ENCODE data around the gene COL23A1.
"Not testable (repeated sequence)": the region's sequence is repeated elsewhere in the genome, so short reads cannot be mapped to it uniquely, and the experiment has no call there.

COL23A1 gene

DNA sequence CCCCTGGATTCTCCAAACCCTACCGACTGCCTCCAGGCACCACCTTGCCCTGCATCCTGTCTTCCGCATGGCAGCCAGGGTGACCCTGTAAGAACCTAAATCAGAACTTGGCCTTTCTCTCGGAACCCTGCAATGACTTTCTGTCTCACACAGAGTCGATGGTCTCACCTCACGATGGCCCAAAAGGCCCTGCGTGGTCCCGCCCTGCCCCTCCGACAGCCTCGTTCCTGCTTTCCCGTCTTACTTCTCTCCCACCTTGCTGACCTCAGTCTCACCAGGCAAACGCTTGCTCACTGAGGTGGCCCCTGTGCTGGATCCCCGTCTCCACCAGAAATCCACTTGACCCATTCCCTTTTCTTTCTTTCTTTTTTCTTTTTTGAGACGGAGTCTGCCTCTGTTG lies 214.8 kb downstream of the COL23A1 start:
- DNase-seq (ENCODE audit: low spot score) = no peak
- TF ChIP-seq, protein P1, sequence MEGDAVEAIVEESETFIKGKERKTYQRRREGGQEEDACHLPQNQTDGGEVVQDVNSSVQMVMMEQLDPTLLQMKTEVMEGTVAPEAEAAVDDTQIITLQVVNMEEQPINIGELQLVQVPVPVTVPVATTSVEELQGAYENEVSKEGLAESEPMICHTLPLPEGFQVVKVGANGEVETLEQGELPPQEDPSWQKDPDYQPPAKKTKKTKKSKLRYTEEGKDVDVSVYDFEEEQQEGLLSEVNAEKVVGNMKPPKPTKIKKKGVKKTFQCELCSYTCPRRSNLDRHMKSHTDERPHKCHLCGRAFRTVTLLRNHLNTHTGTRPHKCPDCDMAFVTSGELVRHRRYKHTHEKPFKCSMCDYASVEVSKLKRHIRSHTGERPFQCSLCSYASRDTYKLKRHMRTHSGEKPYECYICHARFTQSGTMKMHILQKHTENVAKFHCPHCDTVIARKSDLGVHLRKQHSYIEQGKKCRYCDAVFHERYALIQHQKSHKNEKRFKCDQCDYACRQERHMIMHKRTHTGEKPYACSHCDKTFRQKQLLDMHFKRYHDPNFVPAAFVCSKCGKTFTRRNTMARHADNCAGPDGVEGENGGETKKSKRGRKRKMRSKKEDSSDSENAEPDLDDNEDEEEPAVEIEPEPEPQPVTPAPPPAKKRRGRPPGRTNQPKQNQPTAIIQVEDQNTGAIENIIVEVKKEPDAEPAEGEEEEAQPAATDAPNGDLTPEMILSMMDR (IDR thresholded peaks at IDR 0.05; ENCODE audit: extremely low read depth, insufficient read depth, missing control alignments) = no peak
- in situ Hi-C loops (cut with MboI; ENCODE audit: low pct_unique_long_range_greater_than_20kb, low sequenced_read_pairs, unreplicated experiment) = no loop called here

DNA sequence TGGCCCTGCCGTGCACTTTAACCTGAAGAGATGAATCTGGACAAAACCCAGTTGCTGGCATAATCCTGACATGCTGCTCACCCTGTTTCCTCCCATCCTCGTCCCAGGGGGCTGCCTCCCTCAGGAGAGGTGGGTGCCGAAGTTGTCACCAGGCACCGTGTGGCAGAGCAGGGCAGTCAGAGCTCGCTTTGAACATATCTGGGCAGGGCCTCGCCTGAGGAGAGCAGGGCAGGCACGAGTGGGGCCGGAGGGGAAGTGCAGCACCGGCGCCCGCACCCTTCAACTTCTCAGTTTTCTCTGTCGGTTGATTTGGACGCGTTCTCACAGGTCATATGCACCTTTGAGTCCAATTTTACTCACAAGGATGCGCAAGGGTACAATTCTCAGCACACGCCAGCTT lies 216.5 kb downstream of the COL23A1 start:
- TF ChIP-seq, protein P1 (IDR thresholded peaks at IDR 0.05; ENCODE audit: extremely low read depth, insufficient read depth, missing control alignments) = no peak
- no peak for DNase-seq (ENCODE audit: low spot score)
- in situ Hi-C loops (cut with MboI; ENCODE audit: low pct_unique_long_range_greater_than_20kb, low sequenced_read_pairs, unreplicated experiment) = no loop called here

DNA sequence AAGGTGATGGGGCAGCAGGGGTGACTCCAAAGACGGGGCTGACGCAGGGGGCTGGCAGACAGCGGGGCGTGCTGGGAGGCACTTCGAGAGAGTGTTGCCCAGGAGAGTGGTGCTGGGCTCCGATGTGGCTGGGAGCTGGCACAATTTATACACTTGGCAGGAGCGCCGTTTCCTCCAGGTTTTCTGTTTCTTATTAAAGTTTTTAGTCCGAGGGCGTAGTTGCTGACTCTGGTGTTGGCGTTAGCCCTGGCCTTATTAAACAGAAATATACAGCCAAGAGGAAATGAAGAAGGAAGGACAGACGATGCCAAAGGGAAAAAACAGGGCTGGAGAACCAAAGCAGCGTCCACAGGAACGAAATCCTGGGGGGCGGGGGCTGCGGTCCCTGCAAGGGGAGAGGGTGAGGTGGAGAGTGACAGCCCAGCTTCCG lies 218.0 kb downstream of the COL23A1 start:
- TF ChIP-seq, protein P1 (IDR thresholded peaks at IDR 0.05; ENCODE audit: extremely low read depth, insufficient read depth, missing control alignments) = no peak
- DNase-seq (ENCODE audit: low spot score) = no peak
- in situ Hi-C loops (cut with MboI; ENCODE audit: low pct_unique_long_range_greater_than_20kb, low sequenced_read_pairs, unreplicated experiment) = no loop called here

DNA sequence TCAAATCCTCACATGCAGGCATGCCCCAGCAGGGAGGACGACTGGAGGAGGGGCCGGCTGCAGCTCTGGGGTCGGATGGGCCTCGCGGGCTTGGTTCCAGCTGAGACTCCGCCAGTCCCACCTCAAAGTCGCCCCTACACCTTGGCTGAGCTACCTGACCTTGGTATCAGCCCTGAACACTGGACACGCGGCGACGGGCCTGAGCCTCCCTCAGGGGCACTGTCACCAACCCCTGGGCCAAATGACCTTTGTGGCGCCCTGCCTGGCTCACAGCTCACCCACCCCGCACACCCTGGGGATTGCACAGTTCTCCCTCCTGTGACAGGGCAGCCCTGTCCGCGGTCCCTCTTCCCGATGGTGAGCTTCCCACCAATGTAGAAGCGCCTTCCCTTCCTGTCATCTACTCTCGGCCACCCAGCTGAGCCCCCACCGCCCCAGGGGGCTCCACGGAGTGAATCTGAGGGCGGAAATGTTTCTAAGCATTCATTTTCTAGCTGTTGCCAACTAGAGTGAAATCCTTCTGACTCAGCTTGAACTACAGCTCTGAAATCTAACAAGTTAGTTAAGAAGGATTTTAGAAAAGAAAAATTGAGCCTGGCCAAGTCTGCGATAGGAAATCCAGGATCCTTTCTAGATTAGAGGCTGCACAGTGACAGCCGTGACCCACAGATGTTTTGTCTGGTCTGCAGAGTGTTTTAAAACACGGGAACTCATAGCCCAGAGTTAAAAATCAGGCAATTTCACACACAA lies 218.7 kb downstream of the COL23A1 start:
- TF ChIP-seq, protein P1 (IDR thresholded peaks at IDR 0.05; ENCODE audit: extremely low read depth, insufficient read depth, missing control alignments) = no peak
- in situ Hi-C loops (cut with MboI; ENCODE audit: low pct_unique_long_range_greater_than_20kb, low sequenced_read_pairs, unreplicated experiment) = no loop called here
- DNase-seq (ENCODE audit: low spot score) = no peak

DNA sequence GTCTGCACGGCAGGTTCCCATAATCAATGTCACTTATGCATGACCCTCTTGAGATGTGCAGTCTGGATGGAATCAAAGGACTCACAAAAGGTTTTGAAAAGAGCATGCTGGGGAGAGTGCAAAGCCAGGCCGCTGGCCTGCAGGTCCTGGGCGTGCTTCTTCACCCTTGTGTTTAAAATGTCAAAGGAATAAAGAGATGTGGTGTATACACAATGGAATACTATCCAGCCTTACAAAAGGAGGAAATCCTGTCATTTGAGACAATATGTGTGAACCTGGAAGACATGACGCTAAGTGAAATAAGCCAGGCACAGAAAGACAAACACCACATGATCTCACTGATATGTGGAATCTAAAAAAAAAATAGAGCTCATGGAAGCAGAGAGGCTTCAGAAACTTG lies 220.1 kb downstream of the COL23A1 start:
- in situ Hi-C loops (cut with MboI; ENCODE audit: low pct_unique_long_range_greater_than_20kb, low sequenced_read_pairs, unreplicated experiment) = no loop called here
- TF ChIP-seq, protein P1 (IDR thresholded peaks at IDR 0.05; ENCODE audit: extremely low read depth, insufficient read depth, missing control alignments) = no peak
- no peak for DNase-seq (ENCODE audit: low spot score)

DNA sequence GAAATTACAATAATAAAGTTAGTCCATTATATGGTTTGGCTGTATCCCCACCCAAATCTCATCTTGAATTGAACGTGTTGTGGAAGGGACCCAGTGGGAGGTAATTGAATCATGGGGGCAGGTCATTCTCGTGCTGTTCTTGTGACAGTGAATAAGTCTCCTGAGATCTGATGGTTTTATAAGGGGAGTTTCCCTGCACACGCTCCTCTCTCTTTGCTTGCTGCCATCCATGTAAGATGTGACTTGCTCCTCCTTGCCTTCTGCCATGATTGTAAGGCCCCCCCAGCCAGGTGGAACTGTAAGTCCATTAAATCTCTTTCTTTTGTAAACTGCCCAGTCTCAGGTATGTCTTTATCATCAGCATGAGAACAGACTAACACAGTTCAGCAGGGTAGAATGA lies 220.7 kb downstream of the COL23A1 start:
- in situ Hi-C loops (cut with MboI; ENCODE audit: low pct_unique_long_range_greater_than_20kb, low sequenced_read_pairs, unreplicated experiment); DNase-seq (ENCODE audit: low spot score): not testable (repeated sequence)

DNA sequence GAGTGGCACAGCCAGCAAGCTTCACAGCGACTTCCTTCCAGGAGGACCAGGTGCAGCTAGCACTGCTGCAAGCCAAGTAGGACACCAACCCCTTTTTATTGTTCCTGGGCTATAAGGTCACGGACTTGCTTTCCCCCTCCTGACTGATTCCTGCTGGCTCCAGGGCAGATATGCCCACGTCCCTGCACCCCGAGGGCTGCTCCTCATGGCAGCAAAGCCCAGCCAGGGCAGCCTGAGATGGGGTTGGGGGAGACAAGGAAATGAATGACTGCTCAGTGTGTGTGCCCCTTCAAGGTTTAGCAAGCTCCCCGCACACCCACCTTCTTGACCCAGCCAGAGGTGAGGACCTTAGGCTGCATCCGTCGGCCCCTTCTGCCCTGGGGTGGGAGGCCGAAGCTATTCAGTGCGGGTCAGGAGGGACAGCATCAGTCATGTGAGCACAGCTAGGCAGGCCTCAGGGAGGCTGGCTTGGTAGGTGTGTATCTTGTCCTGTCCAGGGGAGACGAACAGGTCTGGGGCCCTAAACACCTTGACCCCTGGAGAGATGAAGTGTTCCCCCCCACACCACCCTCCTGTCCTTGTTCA lies 221.4 kb downstream of the COL23A1 start:
- DNase-seq (ENCODE audit: low spot score) = no peak
- TF ChIP-seq, protein P1 (IDR thresholded peaks at IDR 0.05; ENCODE audit: extremely low read depth, insufficient read depth, missing control alignments) = no peak
- in situ Hi-C loops (cut with MboI; ENCODE audit: low pct_unique_long_range_greater_than_20kb, low sequenced_read_pairs, unreplicated experiment) = no loop called here

All from GM13977 (cell line).